Measurements from ENCODE around the gene CCDC159. TPM values are rescaled to one million over a fixed set of nuclear protein-coding genes. Genes with fewer than 3 reads are reported as not detected.

CCDC159 gene
- polyA plus RNA-seq, 1 donor (not counting 4 experiments of a cell fraction or from before 2014, with no cell fraction given), result 6.4 TPM

DNA sequence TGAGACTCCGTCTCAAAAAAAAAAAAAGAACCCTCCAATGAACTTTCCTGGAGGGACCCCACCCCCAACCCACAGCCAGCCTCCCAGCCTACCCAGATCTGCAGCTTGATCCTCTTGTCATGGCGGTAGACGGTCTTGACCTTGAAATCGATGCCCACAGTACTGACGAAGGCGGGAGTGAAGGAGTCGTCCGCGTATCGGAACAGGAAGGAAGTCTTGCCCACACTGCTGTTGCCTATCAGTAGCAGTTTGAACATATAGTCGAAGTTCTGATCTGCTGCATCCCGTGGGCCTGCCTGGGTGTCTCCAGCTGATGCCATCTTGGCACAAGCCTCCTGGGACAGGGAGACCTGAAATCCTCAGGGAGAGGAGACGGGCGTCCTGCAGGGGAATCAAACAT is 9.2 kb upstream of the CCDC159 start:
- Histone ChIP-seq H3K9me3 (ENCODE audit: control insufficient read depth, low read depth, low read length) (no peaks in the 10 kb centered on the region), H2AFZ (ENCODE audit: control insufficient read depth, low read length) (no peak overlapping the region), H3K4me1 (ENCODE audit: control insufficient read depth, extremely low read depth, insufficient read depth, low read length) (peaks cover 9% of the 10 kb centered on the region), H3K36me3 (ENCODE audit: control insufficient read depth in 2 of 2, extremely low read depth in 1 of 2, insufficient read depth in 2 of 2, low read length in 2 of 2) (peaks cover 27 to 29% of the 10 kb centered on the region in 2 experiments), H3K9me1 (ENCODE audit: control insufficient read depth, extremely low read depth, insufficient read depth, low read length) (peaks cover 3% of the 10 kb centered on the region), H3K9ac (ENCODE audit: control insufficient read depth, extremely low read depth, insufficient read depth, low read length) (no peak overlapping the region), H3K27me3 (ENCODE audit: control insufficient read depth, extremely low read depth, insufficient read depth, low read length) (no peaks in the 10 kb centered on the region), H3K27ac (ENCODE audit: control insufficient read depth, insufficient read depth, low read length) (no peak overlapping the region), H3K4me2 (ENCODE audit: control insufficient read depth, extremely low read depth, insufficient read depth, low read depth, low read length) (no peak overlapping the region), H3K79me2 (ENCODE audit: control insufficient read depth, insufficient read depth, low read length) (peaks cover 14% of the 10 kb centered on the region), H3K4me3 (ENCODE audit: control insufficient read depth in 2 of 3, extremely low read depth in 1 of 3, insufficient read depth in 2 of 3, low read depth in 1 of 3, low read length in 3 of 3) (no peak overlapping the region), H4K20me1 (ENCODE audit: control insufficient read depth, extremely low read depth, insufficient read depth, low read length) (no peaks in the 10 kb centered on the region)
- DNase-seq (ENCODE audit: low read depth, low spot score) (no peak), FAIRE-seq (no peak)
- TF ChIP-seq, protein P1, sequence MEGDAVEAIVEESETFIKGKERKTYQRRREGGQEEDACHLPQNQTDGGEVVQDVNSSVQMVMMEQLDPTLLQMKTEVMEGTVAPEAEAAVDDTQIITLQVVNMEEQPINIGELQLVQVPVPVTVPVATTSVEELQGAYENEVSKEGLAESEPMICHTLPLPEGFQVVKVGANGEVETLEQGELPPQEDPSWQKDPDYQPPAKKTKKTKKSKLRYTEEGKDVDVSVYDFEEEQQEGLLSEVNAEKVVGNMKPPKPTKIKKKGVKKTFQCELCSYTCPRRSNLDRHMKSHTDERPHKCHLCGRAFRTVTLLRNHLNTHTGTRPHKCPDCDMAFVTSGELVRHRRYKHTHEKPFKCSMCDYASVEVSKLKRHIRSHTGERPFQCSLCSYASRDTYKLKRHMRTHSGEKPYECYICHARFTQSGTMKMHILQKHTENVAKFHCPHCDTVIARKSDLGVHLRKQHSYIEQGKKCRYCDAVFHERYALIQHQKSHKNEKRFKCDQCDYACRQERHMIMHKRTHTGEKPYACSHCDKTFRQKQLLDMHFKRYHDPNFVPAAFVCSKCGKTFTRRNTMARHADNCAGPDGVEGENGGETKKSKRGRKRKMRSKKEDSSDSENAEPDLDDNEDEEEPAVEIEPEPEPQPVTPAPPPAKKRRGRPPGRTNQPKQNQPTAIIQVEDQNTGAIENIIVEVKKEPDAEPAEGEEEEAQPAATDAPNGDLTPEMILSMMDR (optimal IDR thresholded peaks at IDR 0.05 in 1 of 3, IDR thresholded peaks at IDR 0.05 in 1 of 3, conservative IDR thresholded peaks at IDR 0.05 in 1 of 3; ENCODE audit: extremely low read depth in 1 of 3, insufficient read depth in 2 of 3, low read length in 3 of 3), result no peak
- TF ChIP-seq EZH2 (IDR thresholded peaks at IDR 0.05; ENCODE audit: low read length), result no peak
- dilution Hi-C loops (cut with MboI; ENCODE audit: extremely low pct_ligation_motif_present, low sequenced_read_pairs), result no loop called here

DNA sequence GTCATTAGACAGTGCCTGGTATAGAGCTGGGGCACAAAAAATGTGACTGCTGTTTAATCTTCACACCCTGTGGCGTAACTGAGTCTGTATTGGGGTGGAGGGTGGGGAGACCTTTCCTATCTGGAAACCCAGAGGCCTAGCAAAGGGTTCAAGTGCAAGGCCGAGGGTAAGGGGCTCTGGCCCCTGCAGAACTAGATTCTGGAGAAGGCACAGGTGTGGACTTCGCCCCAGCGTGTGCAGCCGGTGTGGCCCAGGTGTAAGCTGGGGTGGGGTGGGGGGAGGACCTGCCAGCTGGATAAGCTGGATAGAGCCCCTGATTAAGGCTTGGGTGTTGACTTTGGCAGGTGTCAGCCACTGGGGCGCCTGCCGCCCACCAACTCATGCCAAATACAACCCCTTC is 8.2 kb upstream of the CCDC159 start:
- Histone ChIP-seq H3K36me3 (ENCODE audit: control insufficient read depth in 2 of 2, extremely low read depth in 1 of 2, insufficient read depth in 2 of 2, low read length in 2 of 2) (peaks cover 27 to 30% of the 10 kb centered on the region in 2 experiments), H3K27ac (ENCODE audit: control insufficient read depth, insufficient read depth, low read length) (no peak overlapping the region), H3K4me3 (ENCODE audit: control insufficient read depth in 2 of 3, extremely low read depth in 1 of 3, insufficient read depth in 2 of 3, low read depth in 1 of 3, low read length in 3 of 3) (peak overlapping the region; percentile 81 to 98 (median 89)), H3K4me1 (ENCODE audit: control insufficient read depth, extremely low read depth, insufficient read depth, low read length) (peaks cover 9% of the 10 kb centered on the region), H3K9ac (ENCODE audit: control insufficient read depth, extremely low read depth, insufficient read depth, low read length) (peak overlapping the region; percentile 68), H4K20me1 (ENCODE audit: control insufficient read depth, extremely low read depth, insufficient read depth, low read length) (no peaks in the 10 kb centered on the region), H3K79me2 (ENCODE audit: control insufficient read depth, insufficient read depth, low read length) (peaks cover 14% of the 10 kb centered on the region), H3K9me1 (ENCODE audit: control insufficient read depth, extremely low read depth, insufficient read depth, low read length) (peaks cover 3% of the 10 kb centered on the region), H2AFZ (ENCODE audit: control insufficient read depth, low read length) (no peak overlapping the region), H3K9me3 (ENCODE audit: control insufficient read depth, low read depth, low read length) (no peaks in the 10 kb centered on the region), H3K27me3 (ENCODE audit: control insufficient read depth, extremely low read depth, insufficient read depth, low read length) (no peaks in the 10 kb centered on the region), H3K4me2 (ENCODE audit: control insufficient read depth, extremely low read depth, insufficient read depth, low read depth, low read length) (peak overlapping the region; percentile 94)
- TF ChIP-seq, protein P1 (optimal IDR thresholded peaks at IDR 0.05 in 1 of 3, IDR thresholded peaks at IDR 0.05 in 1 of 3, conservative IDR thresholded peaks at IDR 0.05 in 1 of 3; ENCODE audit: extremely low read depth in 1 of 3, insufficient read depth in 2 of 3, low read length in 3 of 3), result no peak
- no peak for TF ChIP-seq EZH2 (IDR thresholded peaks at IDR 0.05; ENCODE audit: low read length)
- dilution Hi-C loops (cut with MboI; ENCODE audit: extremely low pct_ligation_motif_present, low sequenced_read_pairs), result no loop called here
- no peak for DNase-seq (ENCODE audit: low read depth, low spot score)
- FAIRE-seq, result no peak

All from keratinocyte (primary cell).